ENCODE measurements around the gene EMC6. TPM values are rescaled to one million over a fixed set of nuclear protein-coding genes. Genes with fewer than 3 reads are reported as not detected.

Gene EMC6
- total RNA-seq, 4 donors from 2014 or later = 8.5 to 25.3 (median 13.8) TPM

DNA sequence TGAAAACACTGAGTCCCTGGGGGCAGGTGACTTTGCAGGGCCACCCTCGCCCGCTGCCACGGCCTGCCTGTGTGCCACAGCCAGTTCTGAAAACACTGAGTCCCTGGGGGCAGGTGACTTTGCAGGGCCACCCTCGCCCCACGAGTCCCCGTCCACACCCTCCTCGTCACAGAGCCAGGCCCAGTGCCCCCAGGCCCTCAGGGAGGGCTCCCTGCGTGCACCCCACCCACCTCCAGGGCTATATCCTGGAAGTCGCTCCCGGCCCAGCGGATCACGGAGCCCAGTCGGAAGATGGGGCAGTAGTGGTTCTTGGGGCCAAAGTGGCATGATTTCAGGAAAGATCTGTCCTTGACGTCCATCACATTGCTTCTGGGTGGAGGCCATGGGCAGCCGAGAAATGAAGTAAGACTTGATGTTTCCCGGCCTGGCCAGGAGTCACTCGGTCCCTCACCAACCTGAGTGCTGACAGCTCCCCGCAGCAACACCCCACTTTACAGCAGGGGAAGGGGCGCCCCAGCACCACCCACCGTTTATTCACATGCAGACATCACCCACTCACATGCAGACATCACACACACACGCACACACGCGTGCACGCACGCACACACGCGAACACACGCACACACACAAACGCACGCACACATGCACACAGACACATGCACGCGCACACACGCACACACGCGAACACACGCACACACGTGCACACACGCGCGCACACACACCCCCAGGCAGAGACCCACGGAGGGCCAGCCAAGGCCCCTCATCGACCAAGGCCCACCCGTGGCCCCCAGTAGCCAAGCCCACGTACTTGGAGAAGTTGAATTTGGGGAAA lies 20.9 kb downstream of the EMC6 start:
- H3K4me1 ChIP-seq = peaks cover 0 to under 1% (median 0%) of the 10 kb centered on the region in 3 donors
- H3K27me3 ChIP-seq = peaks cover 72% of the 10 kb centered on the region
- no peaks in the 10 kb centered on the region for H3K9me3 ChIP-seq
- no peak overlapping the region for H3K4me3 ChIP-seq
- no peak overlapping the region for H3K27ac ChIP-seq
- no peaks in the 10 kb centered on the region for H3K36me3 ChIP-seq
- 39 to 87% methylated on average over 8 to 11 of the region's 44 CpGs for WGBS, 2 donors (ENCODE audit: low coverage in 1 of 2)
- TF ChIP-seq POLR2A (IDR thresholded peaks at IDR 0.05) = no peak
- TF ChIP-seq POLR2AphosphoS5 (IDR thresholded peaks at IDR 0.05) = no peak
- TF ChIP-seq, protein P1, sequence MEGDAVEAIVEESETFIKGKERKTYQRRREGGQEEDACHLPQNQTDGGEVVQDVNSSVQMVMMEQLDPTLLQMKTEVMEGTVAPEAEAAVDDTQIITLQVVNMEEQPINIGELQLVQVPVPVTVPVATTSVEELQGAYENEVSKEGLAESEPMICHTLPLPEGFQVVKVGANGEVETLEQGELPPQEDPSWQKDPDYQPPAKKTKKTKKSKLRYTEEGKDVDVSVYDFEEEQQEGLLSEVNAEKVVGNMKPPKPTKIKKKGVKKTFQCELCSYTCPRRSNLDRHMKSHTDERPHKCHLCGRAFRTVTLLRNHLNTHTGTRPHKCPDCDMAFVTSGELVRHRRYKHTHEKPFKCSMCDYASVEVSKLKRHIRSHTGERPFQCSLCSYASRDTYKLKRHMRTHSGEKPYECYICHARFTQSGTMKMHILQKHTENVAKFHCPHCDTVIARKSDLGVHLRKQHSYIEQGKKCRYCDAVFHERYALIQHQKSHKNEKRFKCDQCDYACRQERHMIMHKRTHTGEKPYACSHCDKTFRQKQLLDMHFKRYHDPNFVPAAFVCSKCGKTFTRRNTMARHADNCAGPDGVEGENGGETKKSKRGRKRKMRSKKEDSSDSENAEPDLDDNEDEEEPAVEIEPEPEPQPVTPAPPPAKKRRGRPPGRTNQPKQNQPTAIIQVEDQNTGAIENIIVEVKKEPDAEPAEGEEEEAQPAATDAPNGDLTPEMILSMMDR (IDR thresholded peaks at IDR 0.05) = no peak
- TF ChIP-seq EP300 (IDR thresholded peaks at IDR 0.05) = no peak
- no peak for ATAC-seq

- Histone ChIP-seq H3K27ac (no peak overlapping the region), H3K36me3 (no peaks in the 10 kb centered on the region), H3K4me3 (no peak overlapping the region), H3K9me3 (no peaks in the 10 kb centered on the region), H3K27me3 (peaks cover 72% of the 10 kb centered on the region), H3K4me1 (peaks cover 0 to 8% (median 3%) of the 10 kb centered on the region in 3 donors)
- TF ChIP-seq EP300 (IDR thresholded peaks at IDR 0.05) (no peak), POLR2A (IDR thresholded peaks at IDR 0.05) (no peak), POLR2AphosphoS5 (IDR thresholded peaks at IDR 0.05) (no peak)
- TF ChIP-seq, protein P1 (IDR thresholded peaks at IDR 0.05) = no peak
- ATAC-seq = no peak
- WGBS, 2 donors (ENCODE audit: low coverage in 1 of 2) = 82 to 100% methylated on average over 1 to 2 of the region's 22 CpGs
Measured at GRCh38 chr17:3690094-3690715, 21.6 kb downstream of the EMC6 start.

DNA sequence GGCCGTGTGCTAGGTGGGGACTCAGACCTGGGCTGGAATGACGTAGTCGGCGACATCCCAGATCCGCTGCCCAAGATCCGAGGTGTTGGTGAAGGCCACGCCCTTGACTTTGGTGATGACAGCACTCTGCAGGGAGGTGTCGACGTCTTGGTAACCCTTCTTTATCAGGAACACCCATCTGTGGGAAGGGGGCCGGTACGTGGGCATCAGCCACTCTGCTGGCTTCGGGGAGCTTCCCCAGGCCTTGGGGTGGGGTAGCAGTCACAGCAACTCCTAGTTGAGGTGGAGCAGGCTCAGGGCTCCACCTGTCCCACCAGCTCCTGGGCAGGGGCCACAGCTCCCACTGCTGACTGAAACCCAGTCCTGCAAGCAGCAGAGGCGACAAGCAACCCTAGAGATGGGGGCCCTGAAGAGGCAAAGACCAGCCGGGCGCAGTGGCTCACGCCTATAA lies 23.0 kb downstream of the EMC6 start:
- Histone ChIP-seq H3K4me3 (no peak overlapping the region), H3K9me3 (no peaks in the 10 kb centered on the region), H3K36me3 (no peaks in the 10 kb centered on the region), H3K27ac (no peak overlapping the region), H3K27me3 (peaks cover 83% of the 10 kb centered on the region), H3K4me1 (peaks cover 0 to 22% (median 9%) of the 10 kb centered on the region in 3 donors)
- no CpG with 5 or more reads among the region's 16 CpGs for WGBS, 2 donors (ENCODE audit: low coverage in 1 of 2)
- TF ChIP-seq POLR2A (IDR thresholded peaks at IDR 0.05) (no peak), POLR2AphosphoS5 (IDR thresholded peaks at IDR 0.05) (no peak), EP300 (IDR thresholded peaks at IDR 0.05) (no peak)
- TF ChIP-seq, protein P1 (IDR thresholded peaks at IDR 0.05) = no peak
- no peak for ATAC-seq

DNA sequence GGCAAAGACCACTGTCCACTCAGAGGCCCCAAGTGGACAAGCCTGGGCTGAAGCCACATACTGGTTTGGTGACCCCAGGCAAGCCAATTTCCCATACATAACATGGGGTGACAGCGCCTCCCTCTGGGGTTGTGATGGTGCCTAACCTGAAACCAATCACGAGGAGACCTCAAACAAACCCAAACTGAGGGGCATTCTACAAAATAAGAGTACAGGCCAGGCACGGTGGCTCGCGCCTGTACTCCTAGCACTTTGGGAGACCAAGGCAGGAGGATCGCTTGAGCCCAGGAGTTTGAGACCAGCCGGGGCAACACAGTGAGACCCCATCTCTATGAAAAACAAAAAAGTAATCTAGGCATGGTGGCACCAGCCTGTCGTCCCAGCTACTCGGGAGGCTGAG lies 23.7 kb downstream of the EMC6 start:
- Histone ChIP-seq H3K27me3 (peaks cover 90% of the 10 kb centered on the region), H3K4me1 (peaks cover 0 to 24% (median 9%) of the 10 kb centered on the region in 3 donors), H3K27ac (no peak overlapping the region), H3K9me3 (no peaks in the 10 kb centered on the region), H3K36me3 (no peaks in the 10 kb centered on the region), H3K4me3 (no peak overlapping the region)
- no peak for TF ChIP-seq EP300 (IDR thresholded peaks at IDR 0.05)
- no peak for TF ChIP-seq POLR2A (IDR thresholded peaks at IDR 0.05)
- no peak for TF ChIP-seq POLR2AphosphoS5 (IDR thresholded peaks at IDR 0.05)
- TF ChIP-seq, protein P1 (IDR thresholded peaks at IDR 0.05) = no peak
- 70 to 83% methylated on average over 4 to 6 of the region's 9 CpGs for WGBS, 2 donors (ENCODE audit: low coverage in 1 of 2)
- no peak for ATAC-seq

Data from gastroesophageal sphincter (tissue), 4 donors.